H1 (cell line): Measurements from ENCODE around the gene DAG1. TPM values are rescaled to one million over a fixed set of nuclear protein-coding genes. Genes with fewer than 3 reads are reported as not detected.

Experiments used
- CTCF ChIA-PET: fragments of 300-600 bp; sonication (Branson Sonifier 250); formaldehyde crosslinking; loops from one replicate; lab custom pipeline; 2021; ENCODE audit not compliant: partially characterized antibody; lab: Charles Lee
- POLR2A ChIA-PET: fragments of 300-600 bp; sonication (Branson Sonifier 250); formaldehyde crosslinking; loops from one replicate; lab custom pipeline; 2021; ENCODE audit warnings: inconsistent platforms; ENCODE audit not compliant: partially characterized antibody; lab: Charles Lee
- DNase-seq, 2 experiments: peaks; one replicate each; pipeline versions ENCODE4 v3.0.0 to v3.0.0-alpha.2; 2010 to 2022; ENCODE audit warnings: low spot score in 2 of 2, low read depth in 1 of 2, mixed read lengths in 1 of 2
- FAIRE-seq: peaks from 2 replicates; lab custom pipeline; 2011; peaks lifted over from hg19 to GRCh38; lab: Jason Lieb, UNC
- H2AFZ ChIP-seq: 2 replicates; pipeline ENCODE4 v1.8.1; 2012; ENCODE audit warnings: low read length, inconsistent platforms
- H2AK5ac ChIP-seq: 2 replicates; pipeline ENCODE4 v1.6.1; 2013; ENCODE audit warnings: low read depth, low read length
- H2BK120ac ChIP-seq: replicated peaks from 2 replicates; pipeline ENCODE3; 2013; ENCODE audit warnings: low read depth, low read length, inconsistent platforms
- H2BK12ac ChIP-seq: 2 replicates; pipeline ENCODE4 v1.6.1; 2013; ENCODE audit warnings: low read depth, low read length
- H2BK15ac ChIP-seq: 2 replicates; pipeline ENCODE4 v1.6.1; 2013; ENCODE audit warnings: low read length
- H2BK20ac ChIP-seq: 2 replicates; pipeline ENCODE4 v1.6.1; 2013; ENCODE audit warnings: low read length
- H2BK5ac ChIP-seq: 2 replicates; pipeline ENCODE4 v1.6.1; 2013; ENCODE audit warnings: low read depth, low read length
- H3K14ac ChIP-seq: 2 replicates; pipeline ENCODE4 v1.6.1; 2013; ENCODE audit warnings: inconsistent platforms; ENCODE audit not compliant: insufficient read length
- H3K18ac ChIP-seq: 2 replicates; pipeline ENCODE4 v1.6.1; 2013; ENCODE audit warnings: low read length; ENCODE audit errors: extremely low read depth
- H3K23ac ChIP-seq: 2 replicates; pipeline ENCODE4 v1.6.1; 2013; ENCODE audit warnings: inconsistent platforms; ENCODE audit not compliant: insufficient read length
- H3K23me2 ChIP-seq: 2 replicates; pipeline ENCODE4 v1.6.1; 2013; ENCODE audit warnings: low read depth, low read length
- H3K27ac ChIP-seq: 2 replicates; pipeline ENCODE4 v1.6.1; 2011; ENCODE audit warnings: low read depth, low read length, inconsistent platforms
- H3K27me3 ChIP-seq, 4 experiments: replicated peaks in 1 of 4; 1 replicate in 1 of 4; 2 replicates in 3 of 4; pipeline versions ENCODE4 v1.6.1 to v1.8.1; 2011 to 2013; ENCODE audit warnings: low read length in 3 of 4, mild to moderate bottlenecking in 3 of 4, inconsistent platforms in 2 of 4, mixed read lengths in 2 of 4, moderate library complexity in 1 of 4; ENCODE audit not compliant: control insufficient read depth in 3 of 4, insufficient read depth in 3 of 4; ENCODE audit errors: extremely low read depth in 1 of 4
- H3K36me3 ChIP-seq, 4 experiments: 2 replicates each; pipeline versions ENCODE4 v1.6.1 to v1.8.1; 2011 to 2013; ENCODE audit warnings: mild to moderate bottlenecking in 4 of 4, low read length in 3 of 4, moderate library complexity in 2 of 4, control low read depth in 1 of 4, inconsistent platforms in 1 of 4; ENCODE audit not compliant: insufficient read depth in 4 of 4, control insufficient read depth in 2 of 4
- H3K4ac ChIP-seq: replicated peaks from 2 replicates; pipeline ENCODE3; 2013; ENCODE audit warnings: low read length, low read depth, mixed read lengths, inconsistent platforms; ENCODE audit not compliant: insufficient read length
- H3K4me1 ChIP-seq, 4 experiments: replicated peaks in 1 of 4; 1 replicate in 1 of 4; 2 replicates in 3 of 4; pipeline versions ENCODE4 v1.6.1 to v1.8.1; 2011 to 2013; ENCODE audit warnings: low read length in 3 of 4, inconsistent platforms in 2 of 4, mixed read lengths in 1 of 4; ENCODE audit not compliant: insufficient read depth in 4 of 4, control insufficient read depth in 3 of 4
- H3K4me2 ChIP-seq, 2 experiments: 2 replicates each; pipeline versions ENCODE4 v1.6.1 to v1.8.1; 2011 to 2013; ENCODE audit warnings: low read depth in 2 of 2, low read length in 2 of 2, control low read depth in 1 of 2, inconsistent platforms in 1 of 2, mild to moderate bottlenecking in 1 of 2; ENCODE audit not compliant: insufficient read depth in 1 of 2
- H3K4me3 ChIP-seq, 4 experiments: fragments of 200-600, 300-600 bp in 1 of 4; sonication (generic), shearing (Covaris generic), sonication (Bioruptor Twin) in 1 of 4; 2 replicates each; pipeline versions ENCODE4 v1.5.1 to v1.8.1; 2011 to 2016; ENCODE audit warnings: low read length in 4 of 4, low read depth in 3 of 4, control low read depth in 2 of 4, inconsistent platforms in 2 of 4, mild to moderate bottlenecking in 2 of 4, mixed read lengths in 1 of 4, moderate library complexity in 1 of 4; ENCODE audit not compliant: insufficient read depth in 2 of 4; ENCODE audit errors: extremely low read depth in 1 of 4
- H3K56ac ChIP-seq: replicated peaks from 2 replicates; pipeline ENCODE3; 2013; ENCODE audit warnings: low read depth, mild to moderate bottlenecking, mixed read lengths, low read length, inconsistent platforms; ENCODE audit not compliant: insufficient read length
- H3K79me1 ChIP-seq: 2 replicates; pipeline ENCODE4 v1.6.1; 2013; ENCODE audit warnings: low read depth, low read length, control low read depth
- H3K79me2 ChIP-seq, 2 experiments: 2 replicates each; pipeline versions ENCODE4 v1.6.1 to v1.8.1; 2012 to 2013; ENCODE audit warnings: low read length in 2 of 2, mild to moderate bottlenecking in 2 of 2, inconsistent platforms in 1 of 2; ENCODE audit not compliant: insufficient read depth in 2 of 2, control insufficient read depth in 1 of 2
- H3K9ac ChIP-seq, 4 experiments: replicated peaks in 1 of 4; 1 replicate in 1 of 4; 2 replicates in 3 of 4; pipeline versions ENCODE4 v1.6.1 to v1.8.1; 2011 to 2013; ENCODE audit warnings: low read depth in 3 of 4, low read length in 3 of 4, control low read depth in 2 of 4, mild to moderate bottlenecking in 2 of 4, moderate library complexity in 2 of 4, inconsistent platforms in 1 of 4; ENCODE audit errors: extremely low read depth in 1 of 4
- H3K9me3 ChIP-seq, 2 experiments: 2 replicates each; pipeline versions ENCODE4 v1.6.1 to v1.8.1; 2012 to 2013; ENCODE audit warnings: mild to moderate bottlenecking in 2 of 2, moderate library complexity in 2 of 2, control low read depth in 1 of 2, inconsistent platforms in 1 of 2, low read depth in 1 of 2, low read length in 1 of 2, mixed read lengths in 1 of 2; ENCODE audit not compliant: insufficient read depth in 2 of 2
- H4K20me1 ChIP-seq, 2 experiments: replicated peaks in 1 of 2; 2 replicates each; pipeline versions ENCODE3 to v1.8.1; 2011 to 2013; ENCODE audit warnings: inconsistent platforms in 2 of 2, low read length in 2 of 2, mild to moderate bottlenecking in 1 of 2; ENCODE audit not compliant: insufficient read depth in 2 of 2, control insufficient read depth in 1 of 2
- H4K5ac ChIP-seq: 2 replicates; pipeline ENCODE4 v1.6.1; 2013; ENCODE audit warnings: low read length, low read depth, mixed read lengths, inconsistent platforms; ENCODE audit not compliant: insufficient read length
- H4K8ac ChIP-seq: 2 replicates; pipeline ENCODE4 v1.8.0; 2013; ENCODE audit warnings: mild to moderate bottlenecking, moderate library complexity, low read length, inconsistent platforms; ENCODE audit not compliant: insufficient read depth; ENCODE audit errors: extremely low read depth
- H4K91ac ChIP-seq: replicated peaks from 2 replicates; pipeline ENCODE3; 2013; ENCODE audit warnings: low read length, mixed read lengths, inconsistent platforms; ENCODE audit not compliant: insufficient read length
- NANOG ChIP-seq: IDR thresholded peaks from 2 replicates; pipeline ENCODE4 v1.6.1; 2011; ENCODE audit warnings: low read length, low read depth, mild to moderate bottlenecking, inconsistent platforms; ENCODE audit not compliant: insufficient read depth, poor library complexity, severe bottlenecking
- SP1 ChIP-seq: IDR thresholded peaks from 2 replicates; pipeline ENCODE4 v1.6.1; 2011; ENCODE audit warnings: low read depth, low read length
- WGBS, 2 experiments: shearing (Covaris generic) in 1 of 2; methylation state at CpG; one replicate each; pipeline versions ENCODE4 v1.1.6 to v1.1.7; 2013 to 2015; ENCODE audit warnings: low lambda C conversion rate in 2 of 2, mixed read lengths in 2 of 2, inconsistent platforms in 1 of 2, low coverage in 1 of 2, missing lambda C conversion rate in 1 of 2; ENCODE audit not compliant: insufficient replicate concordance in 2 of 2, insufficient coverage in 1 of 2, insufficient read length in 1 of 2; ENCODE audit errors: extremely low coverage in 1 of 2, missing lambda C conversion rate in 1 of 2; 5-methylcytosine and 5-hydroxymethylcytosine counted together
- polyA plus RNA-seq, 7 experiments: library from polyadenylated mRNA; depleted of rRNA in 3 of 7; stranded (reverse) in 5 of 7; unstranded in 2 of 7; fragments of >200 nt in 5 of 7; fragments of 200-250 nt in 2 of 7; gene quantifications; 1 replicate in 5 of 7; 2 replicates in 1 of 7; 4 replicates in 1 of 7; pipeline versions ENCODE4 v1.2.1 to v1.2.3, GENCODE V29; 2011 to 2013; ENCODE audit warnings: missing spikeins in 2 of 7, mixed read lengths in 2 of 7
- total RNA-seq: library from RNA; stranded (reverse); fragmentation: NEBNext Ultra II Directional; extraction: Animal tissue kit (Norgen Biotek cat#: 25700); gene quantifications from 2 replicates; pipeline ENCODE4 v1.2.1, GENCODE V29; 2021
- TF ChIP-seq, protein P1 (sequence below): IDR thresholded peaks from 2 replicates; pipeline ENCODE4 v1.6.1; 2011; ENCODE audit warnings: low read length, improper control_type of control experiment

The DAG1 gene
- total and polyA plus RNA-seq, 2 of the 8 experiments (the other 6 are each of a cell fraction or from before 2014, with no cell fraction given), result 97.5 to 138 TPM

DNA sequence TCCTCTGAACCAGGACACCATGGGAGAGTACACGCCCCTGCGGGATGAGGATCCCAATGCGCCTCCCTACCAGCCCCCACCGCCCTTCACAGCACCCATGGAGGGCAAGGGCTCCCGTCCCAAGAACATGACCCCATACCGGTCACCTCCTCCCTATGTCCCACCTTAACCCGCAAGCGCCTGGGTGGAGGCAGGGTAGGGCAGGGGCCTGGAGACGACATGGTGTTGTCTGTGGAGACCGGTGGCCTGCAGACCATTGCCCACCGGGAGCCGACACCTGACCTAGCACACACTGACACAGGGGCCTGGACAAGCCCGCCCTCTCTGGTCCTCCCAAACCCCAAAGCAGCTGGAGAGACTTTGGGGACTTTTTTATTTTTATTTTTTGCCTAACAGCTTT is 63.0 kb downstream of the DAG1 start:
- Histone ChIP-seq H3K79me1 (no peaks in the 10 kb centered on the region; the same call in 1 of the 2 replicates), H4K20me1 (peaks cover 9 to 11% of the 10 kb centered on the region in 2 experiments), H2BK12ac (no peak overlapping the region), H2AFZ (no peak overlapping the region), H3K36me3 (peaks cover 14 to 29% (median 22%) of the 10 kb centered on the region in 4 experiments), H3K27me3 (no peaks in the 10 kb centered on the region), H4K5ac (no peak overlapping the region), H2BK120ac (no peak overlapping the region), H3K14ac (no peak overlapping the region), H3K9ac (no peak overlapping the region), H2AK5ac (no peak overlapping the region), H3K4ac (no peak overlapping the region), H3K9me3 (no peaks in the 10 kb centered on the region), H3K23ac (no peak overlapping the region), H2BK20ac (no peak overlapping the region), H2BK5ac (no peak overlapping the region), H3K27ac (no peak overlapping the region), H3K79me2 (0 out of 4 replicates have a peak, but pooled peaks cover 0 to 2% of the 10 kb centered on the region in 2 experiments), H4K8ac (no peak overlapping the region), H3K18ac (no peak overlapping the region), H2BK15ac (no peak overlapping the region), H3K23me2 (no peaks in the 10 kb centered on the region), H3K4me3 (no peak overlapping the region), H4K91ac (no peak overlapping the region), H3K4me1 (peaks cover 0 to 20% (median 5%) of the 10 kb centered on the region in 4 experiments; a peak in 6 of 7 replicates), H3K4me2 (no peak overlapping the region), H3K56ac (no peak overlapping the region)
- TF ChIP-seq SP1 (peak; percentile 4; the same call in 1 of the 2 replicates), NANOG (no peak)
- TF ChIP-seq, protein P1, sequence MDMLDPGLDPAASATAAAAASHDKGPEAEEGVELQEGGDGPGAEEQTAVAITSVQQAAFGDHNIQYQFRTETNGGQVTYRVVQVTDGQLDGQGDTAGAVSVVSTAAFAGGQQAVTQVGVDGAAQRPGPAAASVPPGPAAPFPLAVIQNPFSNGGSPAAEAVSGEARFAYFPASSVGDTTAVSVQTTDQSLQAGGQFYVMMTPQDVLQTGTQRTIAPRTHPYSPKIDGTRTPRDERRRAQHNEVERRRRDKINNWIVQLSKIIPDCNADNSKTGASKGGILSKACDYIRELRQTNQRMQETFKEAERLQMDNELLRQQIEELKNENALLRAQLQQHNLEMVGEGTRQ, result no peak
- POLR2A ChIA-PET, result interaction anchor here (2.2 kb wide), 1 partner anchor 63 kb away, joined by 8 read pairs; the partner anchor contains the start of gene DAG1
- DNase-seq, result no peak
- no peak for FAIRE-seq
- WGBS, 2 experiments, result 94% methylated on average over 11 of the region's 13 CpGs; no CpG with 5 or more reads in 1 of the 2 experiments
- CTCF ChIA-PET, result no interaction called here
